GM13976 (cell line): ENCODE data around the gene TSPAN3.

Source experiments
- DNase-seq: peaks from one replicate; pipeline ENCODE4 v3.0.0; 2012; ENCODE audit warnings: low spot score
- CTCF ChIP-seq: IDR thresholded peaks from 2 replicates; pipeline ENCODE4 v1.5.1; 2012; ENCODE audit warnings: borderline replicate concordance, mild to moderate bottlenecking; ENCODE audit not compliant: insufficient read depth; ENCODE audit errors: extremely low read depth, missing control alignments, control extremely low read depth
- in situ Hi-C: fragments of 300-500 bp; cut with MboI; formaldehyde crosslinking; loops from one replicate; pipeline ENCODE4 v1.12.0; 2022; ENCODE audit warnings: low sequenced_read_pairs, mixed read lengths, inconsistent platforms; ENCODE audit not compliant: unreplicated experiment

The TSPAN3 gene

GRCh38 chr15:77024273-77025082 lies 46.4 kb downstream of the TSPAN3 start:
- DNase-seq = peak; percentile 87
- TF ChIP-seq CTCF = peak; percentile 84
- in situ Hi-C loops = no loop called here

GRCh38 chr15:77023576-77024272 lies 47.2 kb downstream of the TSPAN3 start:
- DNase-seq = no peak
- no peak for TF ChIP-seq CTCF
- in situ Hi-C loops = no loop called here

- DNase-seq = no peak
- in situ Hi-C loops = no loop called here
- no peak for TF ChIP-seq CTCF
These were observed 48.0 kb downstream of the TSPAN3 start for GRCh38 chr15:77022646-77023575.

- no peak for TF ChIP-seq CTCF
- in situ Hi-C loops = no loop called here
- no peak for DNase-seq
These were observed 49.0 kb downstream of the TSPAN3 start for GRCh38 chr15:77021803-77022381.

GRCh38 chr15:77021088-77021481 lies 49.8 kb downstream of the TSPAN3 start:
- DNase-seq = no peak

More at GRCh38 chr15:77021088-77021481, 49.8 kb downstream of the TSPAN3 start:
- TF ChIP-seq CTCF = no peak
- in situ Hi-C loops = no loop called here
